Myocyte (in vitro differentiated cells): ENCODE results near the gene TBC1D13. TPM values are rescaled to one million over a fixed set of nuclear protein-coding genes. Genes with fewer than 3 reads are reported as not detected.
"Not testable (repeated sequence)": the region's sequence is repeated elsewhere in the genome, so short reads cannot be mapped to it uniquely, and the experiment has no call there.

Experiments used
- DNase-seq: peaks from one replicate; pipeline ENCODE4 v3.0.0-alpha.2; 2012; ENCODE audit warnings: low read depth
- total RNA-seq: library from RNA; depleted of rRNA; stranded (reverse); fragments of >200 nt; gene quantifications from 2 replicates; pipeline ENCODE4 v1.2.3, GENCODE V29; 2014

TBC1D13 gene
- total RNA-seq, 1 donor from 2014 or later, result 42.4 TPM

DNA sequence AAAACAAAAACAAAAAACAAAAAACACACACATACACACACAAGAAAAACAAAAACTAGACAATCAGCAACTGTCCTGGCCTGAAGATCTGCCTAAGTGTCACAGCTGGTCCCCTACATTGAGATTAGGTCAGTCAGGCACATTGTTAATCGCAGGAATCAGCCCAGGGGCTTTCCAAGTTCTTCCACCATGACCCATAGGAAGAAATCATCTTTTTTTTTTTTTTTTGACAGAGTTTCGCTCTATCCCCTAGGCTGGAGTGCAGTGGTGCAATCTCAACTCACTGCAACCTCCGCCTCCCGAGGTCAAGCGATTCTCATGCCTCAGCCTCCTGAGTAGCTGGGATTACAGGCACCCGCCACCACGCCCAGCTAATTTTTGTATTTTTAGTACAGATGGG, 56.1 kb downstream of the TBC1D13 start:
- not testable (repeated sequence) for DNase-seq

DNA sequence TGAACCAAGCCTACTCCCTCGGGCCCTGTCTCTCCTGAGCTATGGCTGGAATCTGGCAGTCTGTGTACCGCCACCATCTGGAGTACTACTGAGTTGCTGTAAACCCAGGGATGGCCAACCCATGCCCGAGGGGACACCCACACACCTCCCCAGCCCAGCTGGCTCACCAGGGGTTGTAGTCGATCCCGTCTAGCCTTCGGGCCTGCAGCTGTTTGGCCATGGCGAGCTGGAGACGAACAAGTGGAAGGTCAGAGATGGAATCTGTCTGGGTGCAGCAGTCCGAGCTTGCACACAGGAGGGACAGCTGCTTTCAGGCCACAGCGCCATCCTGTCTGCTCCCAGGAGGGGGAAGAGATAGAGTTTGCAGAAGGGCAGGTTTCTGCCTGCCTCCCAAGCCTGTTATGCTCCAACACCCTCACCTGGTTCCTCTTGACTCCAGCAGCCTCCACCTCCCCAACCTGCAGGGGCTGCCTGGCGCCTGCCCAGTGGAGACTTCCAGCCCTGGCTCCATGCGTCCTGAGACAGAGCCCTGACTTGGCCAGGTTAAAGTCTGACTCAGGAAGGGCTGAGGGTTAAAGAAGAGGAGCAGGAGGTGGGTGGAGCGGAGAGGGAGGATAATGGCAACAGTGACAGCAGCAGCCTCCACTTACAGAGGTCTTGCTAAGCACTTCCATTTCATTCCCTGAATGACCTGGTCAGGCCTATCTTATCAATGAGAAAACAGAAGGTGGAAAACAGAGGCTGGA, 58.3 kb downstream of the TBC1D13 start:
- peak; percentile 97 for DNase-seq

- DNase-seq, result peak; percentile 64
Measured at GRCh38 chr9:128846680-128847030, 59.6 kb downstream of the TBC1D13 start.

GRCh38 chr9:128847803-128848202, 60.8 kb downstream of the TBC1D13 start:
- DNase-seq, result no peak

DNA sequence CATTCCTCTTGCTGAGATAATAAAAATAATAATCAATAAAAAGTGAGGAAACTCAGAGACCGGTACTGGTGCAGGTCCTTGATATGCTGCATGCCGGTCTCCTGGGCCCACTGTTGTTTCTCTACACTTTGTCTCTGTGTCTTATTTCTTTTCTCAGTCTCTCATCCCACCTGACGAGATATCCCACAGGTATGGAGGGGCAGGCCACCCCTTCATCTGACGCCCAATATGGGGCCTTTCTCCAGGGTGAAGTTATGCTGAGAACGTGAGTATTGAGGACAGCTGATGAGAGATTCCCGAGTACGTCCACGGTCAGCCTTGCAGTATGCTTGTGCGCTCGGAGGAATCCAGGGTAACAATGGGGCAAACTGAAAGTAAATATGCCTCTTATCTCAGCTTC, 64.0 kb downstream of the TBC1D13 start:
- DNase-seq, result not testable (repeated sequence)

DNA sequence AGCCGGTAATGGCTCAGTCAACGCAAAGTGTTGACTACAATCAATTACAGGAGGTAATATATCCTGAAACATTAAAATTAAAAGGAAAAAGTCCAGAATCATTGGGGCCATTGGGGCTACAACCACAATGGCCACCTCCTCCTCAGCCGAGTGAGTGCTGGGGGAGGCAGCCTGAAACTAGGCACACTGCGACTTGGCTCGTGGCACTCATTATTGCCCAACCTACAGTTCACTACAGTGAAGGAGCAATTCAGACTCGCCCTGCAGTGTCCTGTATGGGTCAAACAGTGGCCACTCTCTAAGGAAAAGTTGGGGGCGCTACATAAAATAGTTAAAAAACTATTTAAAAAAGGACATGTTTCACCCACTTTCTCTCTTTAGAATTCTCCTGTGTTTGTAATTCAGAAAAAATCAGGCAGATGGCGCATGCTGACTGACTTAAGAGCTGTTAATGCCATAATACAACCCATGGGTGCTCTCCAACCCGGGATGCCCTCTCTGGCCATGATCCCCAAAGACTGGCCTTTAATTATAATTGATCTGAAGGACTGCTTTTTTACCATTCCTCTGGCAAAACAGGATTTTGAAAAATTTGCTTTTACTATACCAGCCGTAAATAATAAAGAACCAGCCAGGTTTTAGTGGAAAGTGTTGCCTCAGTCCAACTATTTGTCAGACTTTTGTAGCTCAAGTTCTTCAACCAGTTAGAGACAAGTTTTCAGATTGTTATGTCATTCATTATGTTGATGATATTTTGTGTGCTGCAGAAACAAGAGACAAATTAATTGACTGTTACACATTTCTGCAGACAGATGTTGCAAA, 64.9 kb downstream of the TBC1D13 start:
- DNase-seq, result peak; percentile 62

GRCh38 chr9:128852646-128853045, 65.6 kb downstream of the TBC1D13 start:
- DNase-seq, result not testable (repeated sequence)

- DNase-seq, result not testable (repeated sequence)
Measured at GRCh38 chr9:128854454-128854853, 67.4 kb downstream of the TBC1D13 start.

- DNase-seq, result not testable (repeated sequence)
Measured at GRCh38 chr9:128858476-128858875, 71.4 kb downstream of the TBC1D13 start.

Other genes starting within 250 kb of the TBC1D13 start
- 519 and 564 TPM in 2 replicates for gene SPTAN1, start 234.7 kb upstream of the TBC1D13 start, total RNA-seq
- 98.8 and 116 TPM in 2 replicates for gene DYNC2I2, start 130.4 kb upstream of the TBC1D13 start, total RNA-seq
- gene SET, start 98.0 kb upstream of the TBC1D13 start, total RNA-seq, result 382 and 394 TPM in 2 replicates
- 2.0 TPM in 2 replicates for gene PKN3, start 84.8 kb upstream of the TBC1D13 start, total RNA-seq
- gene ZDHHC12, start 63.1 kb upstream of the TBC1D13 start, total RNA-seq, result 18.9 and 28.7 TPM in 2 replicates
- gene ZER1, start 15.3 kb upstream of the TBC1D13 start, total RNA-seq, result 47.0 and 54.2 TPM in 2 replicates
- gene ENDOG, start 31.2 kb downstream of the TBC1D13 start, total RNA-seq, result 83.0 and 95.6 TPM in 2 replicates
- gene SPOUT1, start 42.5 kb downstream of the TBC1D13 start, total RNA-seq, result 14.0 and 19.3 TPM in 2 replicates
- 9.9 and 13.5 TPM in 2 replicates for gene KYAT1, start 94.7 kb downstream of the TBC1D13 start, total RNA-seq
- 35.3 and 51.9 TPM in 2 replicates for gene LRRC8A, start 94.9 kb downstream of the TBC1D13 start, total RNA-seq
- gene PHYHD1, start 133.7 kb downstream of the TBC1D13 start, total RNA-seq, result 10.0 and 12.3 TPM in 2 replicates
- 31.0 and 34.2 TPM in 2 replicates for gene DOLK, start 160.3 kb downstream of the TBC1D13 start, total RNA-seq
- gene NUP188, start 160.4 kb downstream of the TBC1D13 start, total RNA-seq, result 33.9 and 53.6 TPM in 2 replicates
- 119 and 154 TPM in 2 replicates for gene SH3GLB2, start 241.1 kb downstream of the TBC1D13 start, total RNA-seq
- gene MIGA2, start 249.4 kb downstream of the TBC1D13 start, total RNA-seq, result 36.2 and 37.9 TPM in 2 replicates